Cardiac fibroblast (primary cell): ENCODE measurements around the gene FANK1.

Source experiments
- DNase-seq, 2 donors: peaks; one replicate each; pipeline versions ENCODE4 v3.0.0 to v3.0.0-alpha.2; 2010; ENCODE audit warnings: low read depth in 2 of 2
- H3K4me3 ChIP-seq, 2 donors: replicated peaks in 1 of 2; 1 replicate in 1 of 2; 2 replicates in 1 of 2; pipeline ENCODE4 v1.5.1; 2011; ENCODE audit warnings: low read depth in 2 of 2, low read length in 2 of 2, mild to moderate bottlenecking in 2 of 2, moderate library complexity in 1 of 2
- CTCF ChIP-seq: IDR thresholded peaks from one replicate; pipeline ENCODE4 v1.5.1; 2011; ENCODE audit warnings: low read depth, mild to moderate bottlenecking, low read length, inconsistent platforms

The FANK1 gene

GRCh38 chr10:126006906-126007305 is 110.5 kb downstream of the FANK1 start:
- H3K4me3 ChIP-seq: no peak overlapping the region
- TF ChIP-seq CTCF: no peak
- no peak for DNase-seq

- no peak for TF ChIP-seq CTCF
- DNase-seq: no peak
- no peak overlapping the region for H3K4me3 ChIP-seq
These were observed 113.3 kb downstream of the FANK1 start for GRCh38 chr10:126009650-126010049.

- TF ChIP-seq CTCF: no peak
- no peak for DNase-seq
- H3K4me3 ChIP-seq: no peak overlapping the region
These were observed 115.6 kb downstream of the FANK1 start for GRCh38 chr10:126011995-126012394.

GRCh38 chr10:126012485-126012884 is 116.1 kb downstream of the FANK1 start:
- H3K4me3 ChIP-seq: no peak overlapping the region
- peak; percentile 17 to 44 for DNase-seq
- no peak for TF ChIP-seq CTCF

- no peak overlapping the region for H3K4me3 ChIP-seq
- DNase-seq: peak; percentile 33 to 68
- no peak for TF ChIP-seq CTCF
These were observed 117.3 kb downstream of the FANK1 start for GRCh38 chr10:126013489-126014281.

GRCh38 chr10:126014309-126014708 is 117.9 kb downstream of the FANK1 start:
- no peak for TF ChIP-seq CTCF
- peak; percentile 26 to 31 for DNase-seq
- no peak overlapping the region for H3K4me3 ChIP-seq

GRCh38 chr10:126015413-126015812 is 119.0 kb downstream of the FANK1 start:
- DNase-seq: no peak
- no peak for TF ChIP-seq CTCF
- H3K4me3 ChIP-seq: no peak overlapping the region
